H1 (cell line): ENCODE measurements around the gene GNA12. TPM values are rescaled to one million over a fixed set of nuclear protein-coding genes. Genes with fewer than 3 reads are reported as not detected.

Experiments
- CTCF ChIA-PET: fragments of 300-600 bp; sonication (Branson Sonifier 250); formaldehyde crosslinking; loops from one replicate; lab custom pipeline; 2021; ENCODE audit not compliant: partially characterized antibody; lab: Charles Lee
- POLR2A ChIA-PET: fragments of 300-600 bp; sonication (Branson Sonifier 250); formaldehyde crosslinking; loops from one replicate; lab custom pipeline; 2021; ENCODE audit warnings: inconsistent platforms; ENCODE audit not compliant: partially characterized antibody; lab: Charles Lee
- DNase-seq, 2 experiments: peaks; one replicate each; pipeline versions ENCODE4 v3.0.0 to v3.0.0-alpha.2; 2010 to 2022; ENCODE audit warnings: low spot score in 2 of 2, low read depth in 1 of 2, mixed read lengths in 1 of 2
- FAIRE-seq: peaks from 2 replicates; lab custom pipeline; 2011; peaks lifted over from hg19 to GRCh38; lab: Jason Lieb, UNC
- H2AFZ ChIP-seq: 2 replicates; pipeline ENCODE4 v1.8.1; 2012; ENCODE audit warnings: low read length, inconsistent platforms
- H2AK5ac ChIP-seq: 2 replicates; pipeline ENCODE4 v1.6.1; 2013; ENCODE audit warnings: low read depth, low read length
- H2BK120ac ChIP-seq: replicated peaks from 2 replicates; pipeline ENCODE3; 2013; ENCODE audit warnings: low read depth, low read length, inconsistent platforms
- H2BK12ac ChIP-seq: 2 replicates; pipeline ENCODE4 v1.6.1; 2013; ENCODE audit warnings: low read depth, low read length
- H2BK15ac ChIP-seq: 2 replicates; pipeline ENCODE4 v1.6.1; 2013; ENCODE audit warnings: low read length
- H2BK20ac ChIP-seq: 2 replicates; pipeline ENCODE4 v1.6.1; 2013; ENCODE audit warnings: low read length
- H2BK5ac ChIP-seq: 2 replicates; pipeline ENCODE4 v1.6.1; 2013; ENCODE audit warnings: low read depth, low read length
- H3K14ac ChIP-seq: 2 replicates; pipeline ENCODE4 v1.6.1; 2013; ENCODE audit warnings: inconsistent platforms; ENCODE audit not compliant: insufficient read length
- H3K18ac ChIP-seq: 2 replicates; pipeline ENCODE4 v1.6.1; 2013; ENCODE audit warnings: low read length; ENCODE audit errors: extremely low read depth
- H3K23ac ChIP-seq: 2 replicates; pipeline ENCODE4 v1.6.1; 2013; ENCODE audit warnings: inconsistent platforms; ENCODE audit not compliant: insufficient read length
- H3K23me2 ChIP-seq: 2 replicates; pipeline ENCODE4 v1.6.1; 2013; ENCODE audit warnings: low read depth, low read length
- H3K27ac ChIP-seq: 2 replicates; pipeline ENCODE4 v1.6.1; 2011; ENCODE audit warnings: low read depth, low read length, inconsistent platforms
- H3K27me3 ChIP-seq, 4 experiments: replicated peaks in 1 of 4; 1 replicate in 1 of 4; 2 replicates in 3 of 4; pipeline versions ENCODE4 v1.6.1 to v1.8.1; 2011 to 2013; ENCODE audit warnings: low read length in 3 of 4, mild to moderate bottlenecking in 3 of 4, inconsistent platforms in 2 of 4, mixed read lengths in 2 of 4, moderate library complexity in 1 of 4; ENCODE audit not compliant: control insufficient read depth in 3 of 4, insufficient read depth in 3 of 4; ENCODE audit errors: extremely low read depth in 1 of 4
- H3K36me3 ChIP-seq, 4 experiments: 2 replicates each; pipeline versions ENCODE4 v1.6.1 to v1.8.1; 2011 to 2013; ENCODE audit warnings: mild to moderate bottlenecking in 4 of 4, low read length in 3 of 4, moderate library complexity in 2 of 4, control low read depth in 1 of 4, inconsistent platforms in 1 of 4; ENCODE audit not compliant: insufficient read depth in 4 of 4, control insufficient read depth in 2 of 4
- H3K4ac ChIP-seq: replicated peaks from 2 replicates; pipeline ENCODE3; 2013; ENCODE audit warnings: low read length, low read depth, mixed read lengths, inconsistent platforms; ENCODE audit not compliant: insufficient read length
- H3K4me1 ChIP-seq, 4 experiments: replicated peaks in 1 of 4; 1 replicate in 1 of 4; 2 replicates in 3 of 4; pipeline versions ENCODE4 v1.6.1 to v1.8.1; 2011 to 2013; ENCODE audit warnings: low read length in 3 of 4, inconsistent platforms in 2 of 4, mixed read lengths in 1 of 4; ENCODE audit not compliant: insufficient read depth in 4 of 4, control insufficient read depth in 3 of 4
- H3K4me2 ChIP-seq, 2 experiments: 2 replicates each; pipeline versions ENCODE4 v1.6.1 to v1.8.1; 2011 to 2013; ENCODE audit warnings: low read depth in 2 of 2, low read length in 2 of 2, control low read depth in 1 of 2, inconsistent platforms in 1 of 2, mild to moderate bottlenecking in 1 of 2; ENCODE audit not compliant: insufficient read depth in 1 of 2
- H3K4me3 ChIP-seq, 4 experiments: fragments of 200-600, 300-600 bp in 1 of 4; sonication (generic), shearing (Covaris generic), sonication (Bioruptor Twin) in 1 of 4; 2 replicates each; pipeline versions ENCODE4 v1.5.1 to v1.8.1; 2011 to 2016; ENCODE audit warnings: low read length in 4 of 4, low read depth in 3 of 4, control low read depth in 2 of 4, inconsistent platforms in 2 of 4, mild to moderate bottlenecking in 2 of 4, mixed read lengths in 1 of 4, moderate library complexity in 1 of 4; ENCODE audit not compliant: insufficient read depth in 2 of 4; ENCODE audit errors: extremely low read depth in 1 of 4
- H3K56ac ChIP-seq: replicated peaks from 2 replicates; pipeline ENCODE3; 2013; ENCODE audit warnings: low read depth, mild to moderate bottlenecking, mixed read lengths, low read length, inconsistent platforms; ENCODE audit not compliant: insufficient read length
- H3K79me1 ChIP-seq: 2 replicates; pipeline ENCODE4 v1.6.1; 2013; ENCODE audit warnings: low read depth, low read length, control low read depth
- H3K79me2 ChIP-seq, 2 experiments: 2 replicates each; pipeline versions ENCODE4 v1.6.1 to v1.8.1; 2012 to 2013; ENCODE audit warnings: low read length in 2 of 2, mild to moderate bottlenecking in 2 of 2, inconsistent platforms in 1 of 2; ENCODE audit not compliant: insufficient read depth in 2 of 2, control insufficient read depth in 1 of 2
- H3K9ac ChIP-seq, 4 experiments: replicated peaks in 1 of 4; 1 replicate in 1 of 4; 2 replicates in 3 of 4; pipeline versions ENCODE4 v1.6.1 to v1.8.1; 2011 to 2013; ENCODE audit warnings: low read depth in 3 of 4, low read length in 3 of 4, control low read depth in 2 of 4, mild to moderate bottlenecking in 2 of 4, moderate library complexity in 2 of 4, inconsistent platforms in 1 of 4; ENCODE audit errors: extremely low read depth in 1 of 4
- H3K9me3 ChIP-seq, 2 experiments: 2 replicates each; pipeline versions ENCODE4 v1.6.1 to v1.8.1; 2012 to 2013; ENCODE audit warnings: mild to moderate bottlenecking in 2 of 2, moderate library complexity in 2 of 2, control low read depth in 1 of 2, inconsistent platforms in 1 of 2, low read depth in 1 of 2, low read length in 1 of 2, mixed read lengths in 1 of 2; ENCODE audit not compliant: insufficient read depth in 2 of 2
- H4K20me1 ChIP-seq, 2 experiments: replicated peaks in 1 of 2; 2 replicates each; pipeline versions ENCODE3 to v1.8.1; 2011 to 2013; ENCODE audit warnings: inconsistent platforms in 2 of 2, low read length in 2 of 2, mild to moderate bottlenecking in 1 of 2; ENCODE audit not compliant: insufficient read depth in 2 of 2, control insufficient read depth in 1 of 2
- H4K5ac ChIP-seq: 2 replicates; pipeline ENCODE4 v1.6.1; 2013; ENCODE audit warnings: low read length, low read depth, mixed read lengths, inconsistent platforms; ENCODE audit not compliant: insufficient read length
- H4K8ac ChIP-seq: 2 replicates; pipeline ENCODE4 v1.8.0; 2013; ENCODE audit warnings: mild to moderate bottlenecking, moderate library complexity, low read length, inconsistent platforms; ENCODE audit not compliant: insufficient read depth; ENCODE audit errors: extremely low read depth
- H4K91ac ChIP-seq: replicated peaks from 2 replicates; pipeline ENCODE3; 2013; ENCODE audit warnings: low read length, mixed read lengths, inconsistent platforms; ENCODE audit not compliant: insufficient read length
- EGR1 ChIP-seq: IDR thresholded peaks from 2 replicates; pipeline ENCODE4 v1.6.1; 2011; ENCODE audit warnings: low read depth, low read length, borderline replicate concordance
- FOSL1 ChIP-seq: IDR thresholded peaks from 2 replicates; pipeline ENCODE4 v1.6.1; 2011; ENCODE audit warnings: mild to moderate bottlenecking, low read depth, low read length, moderate library complexity; ENCODE audit not compliant: insufficient read depth
- PHF8 ChIP-seq: fragments of 200-600 bp; sonication (generic); conservative IDR thresholded peaks from 2 replicates; pipeline ENCODE4 v1.7.1; 2012; ENCODE audit warnings: low read depth, mild to moderate bottlenecking, inconsistent platforms, low read length, moderate library complexity
- RAD21 ChIP-seq, 2 experiments: IDR thresholded peaks in 1 of 2; conservative IDR thresholded peaks in 1 of 2; 2 replicates each; pipeline ENCODE4 v1.6.1; 2011; ENCODE audit warnings: low read depth in 2 of 2, low read length in 2 of 2, improper control_type of control experiment in 1 of 2, inconsistent platforms in 1 of 2, mild to moderate bottlenecking in 1 of 2, moderate library complexity in 1 of 2
- SIN3A ChIP-seq, 2 experiments: IDR thresholded peaks in 1 of 2; conservative IDR thresholded peaks in 1 of 2; 2 replicates each; pipeline ENCODE4 v1.6.1; 2011 to 2012; ENCODE audit warnings: low read length in 2 of 2, improper control_type of control experiment in 1 of 2, low read depth in 1 of 2, mild to moderate bottlenecking in 1 of 2
- SIX5 ChIP-seq: IDR thresholded peaks from 2 replicates; pipeline ENCODE4 v1.6.1; 2011; ENCODE audit warnings: mild to moderate bottlenecking, low read depth, low read length
- SRF ChIP-seq: IDR thresholded peaks from 2 replicates; pipeline ENCODE4 v1.6.1; 2011; ENCODE audit warnings: mild to moderate bottlenecking, low read depth, low read length, moderate library complexity
- TEAD4 ChIP-seq: IDR thresholded peaks from 2 replicates; pipeline ENCODE4 v1.6.1; 2012; ENCODE audit warnings: low read depth, low read length, inconsistent platforms, mixed read lengths
- USF2 ChIP-seq: IDR thresholded peaks from 2 replicates; pipeline ENCODE4 v1.6.1; 2011; ENCODE audit warnings: low read length, improper control_type of control experiment
- ZNF274 ChIP-seq: IDR thresholded peaks from 2 replicates; pipeline ENCODE4 v1.7.0; 2012; ENCODE audit warnings: low read length, borderline replicate concordance; ENCODE audit errors: extremely low read depth
- WGBS, 2 experiments: shearing (Covaris generic) in 1 of 2; methylation state at CpG; one replicate each; pipeline versions ENCODE4 v1.1.6 to v1.1.7; 2013 to 2015; ENCODE audit warnings: low lambda C conversion rate in 2 of 2, mixed read lengths in 2 of 2, inconsistent platforms in 1 of 2, low coverage in 1 of 2, missing lambda C conversion rate in 1 of 2; ENCODE audit not compliant: insufficient replicate concordance in 2 of 2, insufficient coverage in 1 of 2, insufficient read length in 1 of 2; ENCODE audit errors: extremely low coverage in 1 of 2, missing lambda C conversion rate in 1 of 2; 5-methylcytosine and 5-hydroxymethylcytosine counted together
- polyA plus RNA-seq, 7 experiments: library from polyadenylated mRNA; depleted of rRNA in 3 of 7; stranded (reverse) in 5 of 7; unstranded in 2 of 7; fragments of >200 nt in 5 of 7; fragments of 200-250 nt in 2 of 7; gene quantifications; 1 replicate in 5 of 7; 2 replicates in 1 of 7; 4 replicates in 1 of 7; pipeline versions ENCODE4 v1.2.1 to v1.2.3, GENCODE V29; 2011 to 2013; ENCODE audit warnings: missing spikeins in 2 of 7, mixed read lengths in 2 of 7
- total RNA-seq: library from RNA; stranded (reverse); fragmentation: NEBNext Ultra II Directional; extraction: Animal tissue kit (Norgen Biotek cat#: 25700); gene quantifications from 2 replicates; pipeline ENCODE4 v1.2.1, GENCODE V29; 2021

The GNA12 gene
- total and polyA plus RNA-seq, 2 of the 8 experiments (the other 6 are each of a cell fraction or from before 2014, with no cell fraction given), result 96.5 to 109 TPM

GRCh38 chr7:2810682-2811415, 33.3 kb downstream of the GNA12 start:
- Histone ChIP-seq H3K18ac (no peak overlapping the region; the same call in 1 of the 2 replicates), H4K5ac (no peak overlapping the region), H3K4me1 (peaks cover 19 to 48% (median 32%) of the 10 kb centered on the region in 4 experiments), H2BK120ac (no peak overlapping the region), H3K4ac (no peak overlapping the region), H3K4me2 (no peak overlapping the region), H3K9me3 (no peaks in the 10 kb centered on the region), H2BK20ac (no peak overlapping the region), H3K79me2 (peaks cover 2 to 100% of the 10 kb centered on the region in 2 experiments; a peak in 3 of 4 replicates), H3K14ac (no peak overlapping the region), H3K27me3 (no peaks in the 10 kb centered on the region), H3K79me1 (peaks cover 26% of the 10 kb centered on the region; the same call in 1 of the 2 replicates), H4K20me1 (peaks cover 3 to 17% of the 10 kb centered on the region in 2 experiments), H3K36me3 (no peaks in the 10 kb centered on the region), H3K27ac (peak overlapping the region; percentile 16; the same call in 1 of the 2 replicates), H3K23ac (no peak overlapping the region), H2BK5ac (peak overlapping the region; percentile 75), H2BK15ac (no peak overlapping the region), H3K9ac (no peak overlapping the region), H3K23me2 (no peaks in the 10 kb centered on the region), H4K8ac (no peak overlapping the region), H2AK5ac (0 out of 2 replicates have a peak overlapping the region, but pooled peaks have one; percentile 60), H4K91ac (peak overlapping the region; percentile 71), H2BK12ac (no peak overlapping the region), H3K56ac (no peak overlapping the region), H2AFZ (no peak overlapping the region), H3K4me3 (no peak overlapping the region)
- POLR2A ChIA-PET, result interaction anchor here (1.1 to 1.5 kb wide), 3 partner anchors 11 to 18 kb away, joined by 3 to 4 read pairs (median 4); no protein-coding TSS in a partner anchor
- no peak for FAIRE-seq
- WGBS, 2 experiments, result 90% methylated on average over 16 of the region's 16 CpGs; no CpG with 5 or more reads in 1 of the 2 experiments
- CTCF ChIA-PET, result interaction anchor here (1.0 kb wide), 1 partner anchor 50 kb away, joined by 3 read pairs; no protein-coding TSS in a partner anchor
- no peak for DNase-seq
- no peak for TF ChIP-seq EGR1
- TF ChIP-seq SRF, result no peak
- no peak for TF ChIP-seq PHF8
- no peak for TF ChIP-seq USF2
- TF ChIP-seq FOSL1, result no peak
- TF ChIP-seq SIN3A (conservative IDR thresholded peaks at IDR 0.05 in 1 of 2, IDR thresholded peaks at IDR 0.05 in 1 of 2; ENCODE audit: low read depth in 1 of 2, low read length in 2 of 2), result no peak
- no peak for TF ChIP-seq ZNF274
- no peak for TF ChIP-seq RAD21 (IDR thresholded peaks at IDR 0.05 in 1 of 2, conservative IDR thresholded peaks at IDR 0.05 in 1 of 2; ENCODE audit: low read depth in 2 of 2, low read length in 2 of 2)
- no peak for TF ChIP-seq SIX5
- TF ChIP-seq TEAD4, result no peak
